Measurements from ENCODE around the gene SGMS2.

- TF ChIP-seq, protein P1, sequence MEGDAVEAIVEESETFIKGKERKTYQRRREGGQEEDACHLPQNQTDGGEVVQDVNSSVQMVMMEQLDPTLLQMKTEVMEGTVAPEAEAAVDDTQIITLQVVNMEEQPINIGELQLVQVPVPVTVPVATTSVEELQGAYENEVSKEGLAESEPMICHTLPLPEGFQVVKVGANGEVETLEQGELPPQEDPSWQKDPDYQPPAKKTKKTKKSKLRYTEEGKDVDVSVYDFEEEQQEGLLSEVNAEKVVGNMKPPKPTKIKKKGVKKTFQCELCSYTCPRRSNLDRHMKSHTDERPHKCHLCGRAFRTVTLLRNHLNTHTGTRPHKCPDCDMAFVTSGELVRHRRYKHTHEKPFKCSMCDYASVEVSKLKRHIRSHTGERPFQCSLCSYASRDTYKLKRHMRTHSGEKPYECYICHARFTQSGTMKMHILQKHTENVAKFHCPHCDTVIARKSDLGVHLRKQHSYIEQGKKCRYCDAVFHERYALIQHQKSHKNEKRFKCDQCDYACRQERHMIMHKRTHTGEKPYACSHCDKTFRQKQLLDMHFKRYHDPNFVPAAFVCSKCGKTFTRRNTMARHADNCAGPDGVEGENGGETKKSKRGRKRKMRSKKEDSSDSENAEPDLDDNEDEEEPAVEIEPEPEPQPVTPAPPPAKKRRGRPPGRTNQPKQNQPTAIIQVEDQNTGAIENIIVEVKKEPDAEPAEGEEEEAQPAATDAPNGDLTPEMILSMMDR (IDR thresholded peaks at IDR 0.05; ENCODE audit: low read length): no peak
- TF ChIP-seq EZH2phosphoT487 (IDR thresholded peaks at IDR 0.05; ENCODE audit: low read length) (no peak), EZH2 (optimal IDR thresholded peaks at IDR 0.05; ENCODE audit: low read depth, low read length) (no peak)
These were observed 24.0 kb upstream of the SGMS2 start for GRCh38 chr4:107800706-107801105.
